Measurements from ENCODE around the gene SH3GL1.
"Not testable (repeated sequence)": the region's sequence is repeated elsewhere in the genome, so short reads cannot be mapped to it uniquely, and the experiment has no call there.

The SH3GL1 gene

GRCh38 chr19:4350726-4351125 lies 49.6 kb downstream of the SH3GL1 start:
- H2AFZ ChIP-seq (ENCODE audit: low read length): no peak overlapping the region
- H3K27me3 ChIP-seq (ENCODE audit: insufficient read depth, low read length): no peaks in the 10 kb centered on the region
- no peaks in the 10 kb centered on the region for H3K9me2 ChIP-seq (ENCODE audit: low read depth, low read length)
- no peaks in the 10 kb centered on the region for H3K9me3 ChIP-seq (ENCODE audit: low read length)
- no peaks in the 10 kb centered on the region for H3K79me2 ChIP-seq (ENCODE audit: insufficient read depth, low read length)
- no peak overlapping the region for H3K9ac ChIP-seq (ENCODE audit: low read length)
- H3K4me2 ChIP-seq (ENCODE audit: low read length): no peak overlapping the region
- H4K20me1 ChIP-seq (ENCODE audit: insufficient read depth, low read length): no peaks in the 10 kb centered on the region
- H3K4me1 ChIP-seq (ENCODE audit: insufficient read depth, low read length, severe bottlenecking): no peaks in the 10 kb centered on the region
- no peak overlapping the region for H3K4me3 ChIP-seq (ENCODE audit: low read depth, low read length, poor library complexity, severe bottlenecking)
- TF ChIP-seq CTCF (IDR thresholded peaks at IDR 0.05; ENCODE audit: low read length) (no peak), EZH2 (IDR thresholded peaks at IDR 0.05; ENCODE audit: borderline replicate concordance, low read length) (no peak)
- no peaks in the 10 kb centered on the region for H3F3A ChIP-seq (ENCODE audit: insufficient read depth, low read length)
- H3K27ac ChIP-seq (ENCODE audit: low read depth, low read length, poor library complexity, severe bottlenecking): no peak overlapping the region
- H3K36me3 ChIP-seq (ENCODE audit: insufficient read depth, low read length): peaks cover 15% of the 10 kb centered on the region

GRCh38 chr19:4350111-4350510 lies 50.2 kb downstream of the SH3GL1 start:
- Histone ChIP-seq H3F3A (ENCODE audit: insufficient read depth, low read length) (no peaks in the 10 kb centered on the region), H3K27ac (ENCODE audit: low read depth, low read length, poor library complexity, severe bottlenecking) (no peak overlapping the region), H3K79me2 (ENCODE audit: insufficient read depth, low read length) (no peaks in the 10 kb centered on the region), H3K36me3 (ENCODE audit: insufficient read depth, low read length) (peaks cover 15% of the 10 kb centered on the region), H3K4me3 (ENCODE audit: low read depth, low read length, poor library complexity, severe bottlenecking) (no peak overlapping the region), H3K9me2 (ENCODE audit: low read depth, low read length) (no peaks in the 10 kb centered on the region), H3K4me1 (ENCODE audit: insufficient read depth, low read length, severe bottlenecking) (no peaks in the 10 kb centered on the region), H3K27me3 (ENCODE audit: insufficient read depth, low read length) (no peaks in the 10 kb centered on the region), H3K4me2 (ENCODE audit: low read length) (no peak overlapping the region), H3K9me3 (ENCODE audit: low read length) (no peaks in the 10 kb centered on the region), H2AFZ (ENCODE audit: low read length) (no peak overlapping the region), H3K9ac (ENCODE audit: low read length) (no peak overlapping the region), H4K20me1 (ENCODE audit: insufficient read depth, low read length) (no peaks in the 10 kb centered on the region)
- TF ChIP-seq EZH2 (IDR thresholded peaks at IDR 0.05; ENCODE audit: borderline replicate concordance, low read length): no peak
- no peak for TF ChIP-seq CTCF (IDR thresholded peaks at IDR 0.05; ENCODE audit: low read length)

GRCh38 chr19:4349225-4349624 lies 51.1 kb downstream of the SH3GL1 start:
- not testable (repeated sequence) for H3K9ac ChIP-seq (ENCODE audit: low read length); H3K27me3 ChIP-seq (ENCODE audit: insufficient read depth, low read length); H3F3A ChIP-seq (ENCODE audit: insufficient read depth, low read length); H3K27ac ChIP-seq (ENCODE audit: low read depth, low read length, poor library complexity, severe bottlenecking); H3K4me3 ChIP-seq (ENCODE audit: low read depth, low read length, poor library complexity, severe bottlenecking); H3K9me3 ChIP-seq (ENCODE audit: low read length); H4K20me1 ChIP-seq (ENCODE audit: insufficient read depth, low read length); H2AFZ ChIP-seq (ENCODE audit: low read length); H3K4me2 ChIP-seq (ENCODE audit: low read length); H3K9me2 ChIP-seq (ENCODE audit: low read depth, low read length); H3K79me2 ChIP-seq (ENCODE audit: insufficient read depth, low read length); H3K4me1 ChIP-seq (ENCODE audit: insufficient read depth, low read length, severe bottlenecking)
- peaks cover 15% of the 10 kb centered on the region for H3K36me3 ChIP-seq (ENCODE audit: insufficient read depth, low read length)

- Histone ChIP-seq H3K27ac (ENCODE audit: low read depth, low read length, poor library complexity, severe bottlenecking) (no peak overlapping the region), H3K36me3 (ENCODE audit: insufficient read depth, low read length) (peaks cover 15% of the 10 kb centered on the region), H3K9me3 (ENCODE audit: low read length) (no peaks in the 10 kb centered on the region), H3F3A (ENCODE audit: insufficient read depth, low read length) (no peaks in the 10 kb centered on the region), H3K9me2 (ENCODE audit: low read depth, low read length) (no peaks in the 10 kb centered on the region), H3K27me3 (ENCODE audit: insufficient read depth, low read length) (no peaks in the 10 kb centered on the region), H3K4me1 (ENCODE audit: insufficient read depth, low read length, severe bottlenecking) (peaks cover 7% of the 10 kb centered on the region), H2AFZ (ENCODE audit: low read length) (no peak overlapping the region), H4K20me1 (ENCODE audit: insufficient read depth, low read length) (no peaks in the 10 kb centered on the region), H3K4me2 (ENCODE audit: low read length) (no peak overlapping the region), H3K79me2 (ENCODE audit: insufficient read depth, low read length) (no peaks in the 10 kb centered on the region), H3K9ac (ENCODE audit: low read length) (no peak overlapping the region), H3K4me3 (ENCODE audit: low read depth, low read length, poor library complexity, severe bottlenecking) (no peak overlapping the region)
- no peak for TF ChIP-seq CTCF (IDR thresholded peaks at IDR 0.05; ENCODE audit: low read length)
- no peak for TF ChIP-seq EZH2 (IDR thresholded peaks at IDR 0.05; ENCODE audit: borderline replicate concordance, low read length)
These were observed 52.8 kb downstream of the SH3GL1 start for GRCh38 chr19:4347521-4347920.
